MM.1S (cell line): ENCODE results near the gene LRRK1.

Experiments used
- DNase-seq: peaks from one replicate; pipeline ENCODE4 v3.0.0-alpha.2; 2015
- H2AFZ ChIP-seq: fragments of 300-600 bp; sonication (generic); 2 replicates; pipeline ENCODE4 v1.6.0; 2016; ENCODE audit warnings: antibody characterized with exemption, low read length
- H3F3A ChIP-seq: fragments of 300-600 bp; sonication (generic); 2 replicates; pipeline ENCODE4 v1.6.1; 2016; ENCODE audit warnings: mild to moderate bottlenecking, antibody characterized with exemption, low read length, moderate library complexity, mixed read lengths; ENCODE audit not compliant: insufficient read depth
- H3K27ac ChIP-seq: fragments of 300-600 bp; sonication (generic); 2 replicates; pipeline ENCODE4 v1.5.1; 2016; ENCODE audit warnings: mild to moderate bottlenecking, low read length
- H3K27me3 ChIP-seq: fragments of 300-600 bp; sonication (generic); replicated peaks from 2 replicates; pipeline ENCODE4 v1.6.0; 2016; ENCODE audit warnings: low read length; ENCODE audit not compliant: insufficient read depth
- H3K36me3 ChIP-seq: fragments of 300-600 bp; sonication (generic); replicated peaks from 2 replicates; pipeline ENCODE4 v1.6.1; 2016; ENCODE audit warnings: mild to moderate bottlenecking, low read length, mixed read lengths; ENCODE audit not compliant: insufficient read depth
- H3K4me1 ChIP-seq: fragments of 300-600 bp; sonication (generic); 2 replicates; pipeline ENCODE4 v1.6.1; 2016; ENCODE audit warnings: low read length, mixed read lengths
- H3K4me2 ChIP-seq: fragments of 300-600 bp; sonication (generic); 2 replicates; pipeline ENCODE4 v1.6.0; 2016; ENCODE audit warnings: low read depth, low read length
- H3K4me3 ChIP-seq: fragments of 300-600 bp; sonication (generic); 2 replicates; pipeline ENCODE4 v1.5.1; 2016; ENCODE audit warnings: low read length, mixed read lengths
- H3K79me2 ChIP-seq: fragments of 300-600 bp; sonication (generic); 2 replicates; pipeline ENCODE4 v1.6.1; 2016; ENCODE audit warnings: mixed run types, low read length, mixed read lengths
- H3K9ac ChIP-seq: fragments of 300-600 bp; sonication (generic); 2 replicates; pipeline ENCODE4 v1.6.1; 2016; ENCODE audit warnings: low read length, mixed read lengths
- H3K9me2 ChIP-seq: fragments of 300-600 bp; sonication (generic); replicated peaks from 2 replicates; pipeline ENCODE4 v1.6.1; 2016; ENCODE audit warnings: mild to moderate bottlenecking, low read length, mixed read lengths; ENCODE audit not compliant: insufficient read depth
- H3K9me3 ChIP-seq: fragments of 300-600 bp; sonication (generic); replicated peaks from 2 replicates; pipeline ENCODE4 v1.6.1; 2016; ENCODE audit warnings: mild to moderate bottlenecking, low read length, mixed read lengths; ENCODE audit not compliant: insufficient read depth
- H4K20me1 ChIP-seq: fragments of 300-600 bp; sonication (generic); 2 replicates; pipeline ENCODE4 v1.6.1; 2016; ENCODE audit warnings: mild to moderate bottlenecking, low read length, moderate library complexity, mixed read lengths; ENCODE audit not compliant: insufficient read depth
- CTCF ChIP-seq: fragments of 300-600 bp; sonication (generic); IDR thresholded peaks from 2 replicates; pipeline ENCODE4 v1.5.1; 2016; ENCODE audit warnings: antibody characterized with exemption, low read length, mixed read lengths
- EZH2 ChIP-seq: fragments of 300-600 bp; sonication (generic); optimal IDR thresholded peaks from 2 replicates; pipeline ENCODE3; 2017; ENCODE audit warnings: low read depth, mild to moderate bottlenecking, antibody characterized with exemption, low read length, mixed read lengths
- EZH2phosphoT487 ChIP-seq: fragments of 300-600 bp; sonication (generic); IDR thresholded peaks from 2 replicates; pipeline ENCODE4 v1.6.1; 2018; ENCODE audit warnings: antibody characterized with exemption, low read length

The LRRK1 gene

GRCh38 chr15:101065570-101066221, 146.5 kb downstream of the LRRK1 start:
- no peak overlapping the region for H3K9ac ChIP-seq
- H3K4me1 ChIP-seq = peaks cover 7% of the 10 kb centered on the region
- TF ChIP-seq EZH2 (no peak), EZH2phosphoT487 (no peak), CTCF (no peak)
- H3K9me2 ChIP-seq = no peaks in the 10 kb centered on the region
- H3F3A ChIP-seq = no peaks in the 10 kb centered on the region
- H3K36me3 ChIP-seq = no peaks in the 10 kb centered on the region
- H3K4me2 ChIP-seq = no peak overlapping the region
- H3K4me3 ChIP-seq = no peak overlapping the region
- no peaks in the 10 kb centered on the region for H4K20me1 ChIP-seq
- no peak for DNase-seq
- H3K27ac ChIP-seq = no peak overlapping the region
- H2AFZ ChIP-seq = no peak overlapping the region
- H3K9me3 ChIP-seq = no peaks in the 10 kb centered on the region
- H3K79me2 ChIP-seq = no peaks in the 10 kb centered on the region
- H3K27me3 ChIP-seq = no peaks in the 10 kb centered on the region

- Histone ChIP-seq H3K4me2 (no peak overlapping the region), H3K4me1 (peaks cover 7% of the 10 kb centered on the region), H3K27me3 (no peaks in the 10 kb centered on the region), H3F3A (no peaks in the 10 kb centered on the region), H3K27ac (no peak overlapping the region), H3K9ac (no peak overlapping the region), H3K4me3 (no peak overlapping the region), H3K9me3 (no peaks in the 10 kb centered on the region), H3K9me2 (no peaks in the 10 kb centered on the region), H3K79me2 (no peaks in the 10 kb centered on the region), H3K36me3 (no peaks in the 10 kb centered on the region), H4K20me1 (no peaks in the 10 kb centered on the region), H2AFZ (no peak overlapping the region)
- no peak for TF ChIP-seq CTCF
- DNase-seq = no peak
These were observed 147.6 kb downstream of the LRRK1 start for GRCh38 chr15:101066501-101067408.

- H3K9ac ChIP-seq = no peak overlapping the region
- peaks cover 7% of the 10 kb centered on the region for H3K4me1 ChIP-seq
- no peaks in the 10 kb centered on the region for H3K79me2 ChIP-seq
- TF ChIP-seq CTCF (no peak), EZH2phosphoT487 (no peak), EZH2 (no peak)
- H3K9me2 ChIP-seq = no peaks in the 10 kb centered on the region
- no peaks in the 10 kb centered on the region for H3K27me3 ChIP-seq
- no peak overlapping the region for H3K27ac ChIP-seq
- no peak for DNase-seq
- no peaks in the 10 kb centered on the region for H4K20me1 ChIP-seq
- H3K4me3 ChIP-seq = no peak overlapping the region
- no peak overlapping the region for H2AFZ ChIP-seq
- no peaks in the 10 kb centered on the region for H3F3A ChIP-seq
- no peaks in the 10 kb centered on the region for H3K9me3 ChIP-seq
- no peak overlapping the region for H3K4me2 ChIP-seq
- H3K36me3 ChIP-seq = no peaks in the 10 kb centered on the region
These were observed 148.7 kb downstream of the LRRK1 start for GRCh38 chr15:101067660-101068522.
